Posterior cingulate gyrus (tissue), 11 donors: ENCODE measurements around the gene ARFGAP3.
"Not testable (repeated sequence)": the region's sequence is repeated elsewhere in the genome, so short reads cannot be mapped to it uniquely, and the experiment has no call there.

Experiments
- DNase-seq, 10 donors: peaks; one replicate each; pipeline versions ENCODE4 v3.0.0 to v3.0.0-alpha.2; 2020 to 2021; ENCODE audit warnings: mixed read lengths in 3 of 10
- intact Hi-C: fragments of 100-400 bp; cut with DNase I; formaldehyde crosslinking; loops from one replicate; pipeline ENCODE4 v1.15.1; 2023

The ARFGAP3 gene

DNA sequence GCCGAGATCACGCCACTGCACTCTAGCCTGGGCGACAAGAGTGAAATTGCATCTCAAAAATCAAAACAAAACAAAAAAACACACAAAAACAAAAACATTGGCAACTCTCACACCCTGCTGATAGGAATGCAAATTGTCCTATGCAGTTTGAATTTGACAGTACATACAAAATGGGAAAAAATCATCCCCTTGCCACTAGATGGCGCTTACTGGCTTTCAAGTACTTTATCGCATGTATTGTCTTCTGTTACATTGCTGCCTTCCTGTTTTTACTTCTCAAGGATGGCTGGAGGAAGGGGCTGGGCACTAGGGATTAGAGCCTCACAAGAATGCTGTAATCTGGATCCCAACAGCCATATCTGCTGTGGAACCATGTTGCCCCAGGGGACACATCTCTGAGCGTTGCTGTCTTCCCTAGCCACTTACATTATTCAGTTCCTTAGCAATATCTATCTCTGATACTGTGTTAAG is 77.0 kb downstream of the ARFGAP3 start:
- intact Hi-C loops, result loop anchor here (1.0 to 10.0 kb wide), 3 partner anchors 115 to 310 kb away; no protein-coding TSS in a partner anchor
- peak in 1 of 10 donors; percentile 47 for DNase-seq

DNA sequence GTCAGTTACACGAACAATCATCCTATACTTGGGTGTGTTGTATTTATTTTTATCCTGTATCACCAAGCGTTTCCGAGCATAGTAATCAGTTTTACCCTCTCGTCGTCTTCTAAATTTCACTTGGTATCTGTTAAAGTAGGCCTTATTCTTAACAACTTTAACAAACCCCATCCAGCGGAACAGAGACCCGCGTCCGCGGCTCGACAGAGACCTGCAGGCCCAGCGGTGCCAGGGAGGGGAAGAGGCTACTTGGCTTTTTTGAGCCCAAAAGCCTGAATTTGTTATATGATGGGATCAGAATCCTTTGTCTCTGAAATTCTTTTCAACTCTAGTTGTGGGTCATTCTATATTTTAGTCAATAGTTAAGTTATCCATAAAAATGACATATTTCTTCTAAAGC is 79.9 kb downstream of the ARFGAP3 start:
- no peak for DNase-seq
- intact Hi-C loops, result no loop called here

DNA sequence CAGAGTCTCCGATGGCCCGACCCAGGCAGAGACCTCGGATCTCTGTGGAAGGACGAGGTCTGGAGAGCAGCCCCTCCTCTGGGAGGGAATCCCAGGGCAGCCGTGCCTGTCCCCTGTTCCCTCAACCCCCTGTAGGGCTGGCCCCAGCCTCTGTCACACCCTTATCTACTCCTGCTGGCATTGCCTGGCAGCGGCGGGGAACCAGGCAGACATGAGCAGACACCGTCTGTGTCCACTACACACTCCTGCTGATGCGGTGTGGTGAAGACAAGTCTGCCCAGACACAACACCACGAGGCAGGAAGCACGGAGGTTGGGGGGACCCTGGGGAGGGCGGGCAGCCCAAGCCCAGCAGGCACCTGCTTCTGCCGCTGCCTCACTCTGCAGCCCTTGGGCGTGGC is 83.9 kb downstream of the ARFGAP3 start:
- intact Hi-C loops, result no loop called here

DNA sequence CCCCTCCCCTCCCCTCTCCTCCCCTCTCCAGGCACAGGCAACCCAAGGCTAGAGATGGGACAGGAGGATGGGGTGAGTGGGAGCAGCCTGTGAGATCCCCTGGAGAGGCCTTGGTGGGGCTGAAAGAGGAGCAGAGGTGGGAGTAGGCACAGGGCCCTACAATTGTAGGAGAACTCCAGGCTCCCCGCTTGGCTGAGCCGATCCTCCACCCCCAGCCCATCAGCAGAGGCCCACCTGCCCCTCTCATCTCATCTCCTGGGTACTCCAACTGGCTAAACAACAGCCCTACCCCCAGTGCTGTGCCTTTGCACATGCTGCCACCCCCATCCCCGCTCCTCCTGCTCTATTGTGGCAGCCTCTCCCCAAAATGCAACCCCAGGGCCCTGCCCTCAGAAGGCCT is 84.4 kb downstream of the ARFGAP3 start:
- DNase-seq, result no peak
- intact Hi-C loops, result no loop called here

More for the DNA sequence above, 83.9 kb downstream of the ARFGAP3 start:
- DNase-seq, result no peak

DNA sequence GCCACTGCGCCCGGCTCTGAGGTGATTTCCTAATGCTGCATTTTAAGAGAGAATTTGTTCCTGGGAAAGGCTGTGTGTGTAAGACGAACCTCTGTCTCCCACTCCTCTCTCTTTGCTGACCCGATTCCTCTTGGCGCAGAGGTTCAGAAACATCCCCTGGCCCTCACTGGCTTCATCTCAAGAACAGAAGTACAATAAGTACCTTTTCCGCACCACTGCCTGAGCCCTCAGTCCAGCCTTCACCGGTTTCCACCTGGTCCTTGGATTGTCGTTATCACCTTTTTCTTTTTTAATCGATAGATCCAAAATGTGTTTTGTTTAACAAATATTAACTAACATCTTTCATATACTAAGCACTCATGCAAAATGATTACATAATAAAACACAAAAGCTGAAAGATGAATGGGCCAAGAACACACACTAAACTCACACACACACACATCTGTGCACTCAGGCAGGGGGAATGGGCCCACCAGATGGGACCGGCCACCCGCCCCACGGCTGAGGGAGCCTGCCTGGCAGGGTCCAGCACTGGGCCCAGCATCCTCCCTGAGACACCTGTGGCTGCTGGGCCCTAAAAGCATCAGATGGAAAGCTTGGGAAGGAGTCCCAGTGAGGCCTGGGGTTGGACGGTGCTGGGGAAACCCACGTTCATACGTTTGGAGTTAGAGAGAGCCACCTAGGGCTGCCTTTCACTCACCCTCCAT is 86.0 kb downstream of the ARFGAP3 start:
- DNase-seq, result no peak
- intact Hi-C loops, result no loop called here

DNA sequence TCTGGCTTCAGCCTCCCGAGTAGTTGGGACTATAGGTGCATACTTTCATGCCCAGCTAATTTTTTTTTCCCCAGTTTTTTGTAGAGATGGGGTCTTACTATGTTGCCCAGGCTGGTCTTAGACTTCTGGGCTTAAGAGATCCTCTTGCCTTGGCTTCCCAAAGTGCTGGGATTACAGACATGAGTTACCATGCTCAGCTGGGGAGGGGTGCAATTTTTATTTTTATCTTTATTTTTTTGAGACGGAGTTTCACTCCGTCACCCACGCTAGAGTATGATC is 86.7 kb downstream of the ARFGAP3 start:
- intact Hi-C loops, result no loop called here
- no peak for DNase-seq

DNA sequence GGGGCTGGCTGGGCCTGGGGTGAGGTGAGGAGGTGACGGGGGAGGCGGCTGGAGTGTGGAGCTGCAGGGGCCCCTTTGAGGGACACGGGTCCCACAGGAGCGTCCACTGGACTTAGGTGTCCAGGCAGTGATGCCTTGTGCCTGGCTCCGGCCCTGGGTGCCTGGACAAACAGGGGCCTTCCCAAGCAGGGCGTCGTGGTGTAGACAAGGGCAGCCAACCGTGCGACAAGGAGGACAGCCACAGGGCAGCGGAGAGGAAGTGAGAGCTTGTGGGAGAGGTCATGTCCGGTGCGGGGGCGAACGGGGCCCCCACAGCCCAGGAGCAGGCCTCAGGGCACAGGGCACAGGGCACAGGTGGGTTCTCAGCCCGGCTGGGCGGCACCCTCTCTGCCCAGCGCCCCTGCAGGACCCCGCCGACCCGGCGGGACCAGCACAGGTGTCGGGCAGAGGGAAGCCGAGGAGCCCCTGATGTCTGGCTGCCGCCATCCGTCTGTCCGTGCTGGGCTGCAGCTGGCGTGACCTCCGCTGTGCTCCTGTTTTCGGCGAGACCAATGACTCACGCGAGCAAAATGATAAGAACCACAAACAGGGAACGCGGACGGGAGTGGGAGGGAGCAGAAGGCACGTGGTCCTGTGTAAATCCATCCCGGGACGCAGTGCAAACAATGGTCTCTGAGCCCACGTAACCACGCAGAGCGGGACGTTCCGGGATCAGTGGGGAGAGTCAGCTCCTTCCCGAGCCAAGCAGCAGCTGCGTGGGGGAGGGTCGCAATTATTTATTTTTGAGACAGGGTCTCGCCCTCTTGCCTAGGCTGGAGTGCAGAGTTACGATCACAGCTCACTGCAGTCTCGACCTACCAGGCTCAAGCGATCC is 87.3 kb downstream of the ARFGAP3 start:
- intact Hi-C loops, result no loop called here
- no peak for DNase-seq

DNA sequence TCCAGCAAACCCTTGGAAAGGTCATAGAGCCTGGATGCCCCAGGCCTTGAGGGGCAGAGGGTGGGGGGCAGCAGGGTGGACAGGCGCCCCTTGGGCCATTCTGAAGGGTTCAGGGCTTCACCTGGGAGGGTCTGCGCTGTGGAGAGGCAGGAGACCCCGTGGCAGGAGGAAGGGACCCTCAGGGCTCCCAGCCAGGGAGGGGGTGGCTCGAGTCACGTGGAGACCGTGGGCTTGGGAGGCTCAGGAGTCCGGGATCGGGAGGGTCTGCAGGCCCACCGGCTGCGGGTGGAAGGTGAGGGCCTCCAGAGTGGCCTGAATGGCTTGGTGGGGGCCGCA is 87.9 kb downstream of the ARFGAP3 start:
- peak in 1 of 10 donors; percentile 79 for DNase-seq
- intact Hi-C loops, result no loop called here

DNA sequence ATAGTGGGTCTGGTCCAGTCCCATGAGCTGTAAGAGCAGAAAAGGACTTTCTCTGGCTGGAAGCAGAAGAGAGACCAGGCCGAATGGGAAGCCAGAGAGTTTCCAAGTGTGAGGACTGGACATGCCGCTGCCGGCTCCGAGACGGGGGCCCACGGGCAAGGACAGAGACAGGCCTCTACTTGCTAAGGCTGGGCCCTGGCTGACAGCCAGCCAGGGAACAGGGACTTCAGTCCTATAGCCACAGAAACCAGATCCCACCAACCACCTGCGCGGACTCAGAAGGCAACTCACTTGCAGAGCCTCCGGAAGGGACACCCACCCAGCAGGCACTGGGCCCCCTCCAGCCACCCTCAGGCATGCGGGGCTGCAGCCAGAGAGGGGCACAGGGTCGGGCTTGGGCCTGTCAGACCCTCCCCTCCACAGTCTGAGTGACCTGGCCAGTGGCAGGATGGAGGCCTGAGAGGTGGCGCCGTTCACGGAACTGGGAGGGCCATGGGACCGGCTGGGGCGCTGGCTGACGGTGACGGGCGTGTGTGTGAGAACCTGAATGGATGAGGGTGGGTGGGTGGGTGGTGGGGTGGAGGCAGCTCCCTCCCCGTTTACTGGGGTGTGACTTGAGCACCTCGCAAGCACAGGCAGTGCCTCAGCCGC is 88.6 kb downstream of the ARFGAP3 start:
- peak in 1 of 10 donors; percentile 75 for DNase-seq
- intact Hi-C loops, result no loop called here

DNA sequence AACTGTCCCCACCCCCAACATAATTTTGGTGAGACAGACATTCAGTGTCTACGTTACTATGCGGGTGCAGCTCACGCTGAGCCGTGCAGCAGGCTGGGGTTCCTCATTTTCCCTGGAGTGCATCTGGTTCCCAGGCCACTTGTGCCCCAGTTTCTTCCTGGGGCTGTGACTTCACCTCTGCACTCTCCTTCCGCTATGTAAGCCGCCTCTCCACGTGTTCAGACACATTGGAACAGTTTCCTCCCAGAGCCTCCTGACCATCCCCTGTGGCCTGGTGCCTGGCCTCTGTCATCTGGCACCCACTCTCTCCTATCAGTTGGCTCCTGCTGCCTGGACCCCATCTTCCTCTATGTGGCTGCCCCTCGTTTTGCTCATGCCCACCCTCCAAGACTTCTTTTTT is 90.2 kb downstream of the ARFGAP3 start:
- no peak for DNase-seq
- intact Hi-C loops, result no loop called here

DNA sequence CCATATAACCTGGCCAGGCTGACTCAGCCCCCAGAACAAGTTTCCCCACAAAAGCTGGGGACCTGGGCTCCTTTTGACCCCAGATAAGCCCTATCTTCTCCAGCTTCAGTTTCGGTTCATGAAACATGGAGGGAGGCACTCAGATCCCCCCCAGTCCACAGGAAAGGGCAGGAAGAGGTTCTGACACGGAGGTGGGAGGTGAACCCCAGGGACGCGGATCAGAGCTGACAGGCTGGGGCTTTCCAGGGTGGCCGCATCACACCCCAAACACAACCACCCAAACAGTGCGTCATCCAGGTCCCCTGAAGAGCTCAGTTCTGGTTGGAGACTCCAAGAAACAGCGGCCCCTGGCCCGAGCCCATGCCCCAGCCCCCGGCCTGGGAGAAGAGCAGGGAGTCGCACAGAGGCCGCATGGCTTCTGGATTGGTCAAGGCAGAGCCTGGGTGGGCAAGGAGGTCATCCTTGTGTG is 92.1 kb downstream of the ARFGAP3 start:
- intact Hi-C loops, result no loop called here
- peak in 1 of 10 donors; percentile 69 for DNase-seq

DNA sequence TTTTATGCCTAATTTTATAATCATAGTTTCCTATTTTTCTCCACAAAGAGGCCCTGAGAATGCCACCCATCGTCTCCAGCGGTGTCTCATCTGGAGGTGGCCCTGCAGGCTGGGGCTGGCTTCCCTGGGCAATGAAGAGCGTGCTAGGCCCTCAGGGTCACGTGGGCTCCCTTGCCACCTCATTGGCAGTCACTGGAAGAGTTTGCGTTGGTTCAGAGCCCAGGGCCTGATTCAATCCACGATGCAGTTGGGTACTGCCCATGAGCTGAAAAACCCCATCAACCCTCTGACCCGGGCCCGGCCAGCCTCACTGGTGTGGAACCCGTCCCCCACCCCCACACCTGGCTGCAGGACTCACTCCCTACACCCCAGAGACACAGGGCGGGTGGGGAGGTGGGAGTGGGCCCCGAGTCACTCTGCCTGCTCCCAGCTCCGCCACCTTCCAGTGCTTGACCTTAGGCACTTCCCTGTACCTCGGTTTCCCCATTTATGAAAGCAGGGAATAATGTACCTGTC is 93.0 kb downstream of the ARFGAP3 start:
- DNase-seq, result no peak
- intact Hi-C loops, result no loop called here

DNA sequence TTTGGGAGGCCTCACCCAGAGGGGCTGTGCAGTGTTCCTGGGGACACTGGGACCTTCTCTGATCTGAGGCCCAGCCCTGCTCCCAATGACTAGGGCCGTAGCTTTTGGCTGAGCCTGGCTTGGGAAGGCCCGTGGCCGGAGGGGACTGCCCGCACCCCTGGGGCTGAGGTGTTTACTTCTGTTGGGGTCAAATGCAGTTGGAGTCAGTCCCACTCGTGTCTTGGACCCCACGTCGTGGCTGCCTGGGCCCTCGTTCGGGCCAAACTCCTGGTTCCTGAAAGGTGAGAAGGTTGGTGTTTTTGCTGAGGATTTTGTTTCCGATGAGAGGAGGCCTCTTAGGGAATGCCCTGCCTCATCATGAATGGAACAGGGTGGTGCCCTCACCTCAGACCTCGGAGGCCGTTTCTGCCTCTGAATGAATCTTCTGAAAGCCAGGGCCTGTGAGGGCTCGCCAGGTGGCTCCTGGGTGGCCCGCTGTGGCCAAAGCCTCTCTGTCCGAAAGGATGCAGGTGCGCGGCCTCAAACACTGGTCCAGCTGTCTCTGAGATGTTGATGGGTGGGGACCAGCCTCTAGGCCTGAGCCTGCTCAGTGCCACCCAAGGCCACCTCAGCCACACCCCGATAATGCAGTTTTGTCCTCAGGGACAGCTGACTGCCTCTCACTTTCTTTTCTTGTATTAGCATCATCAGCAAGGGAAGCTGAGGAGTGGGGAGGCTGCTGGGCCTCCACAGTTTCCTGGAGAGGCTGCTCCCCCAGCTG is 96.1 kb downstream of the ARFGAP3 start:
- DNase-seq, result no peak
- intact Hi-C loops, result no loop called here

DNA sequence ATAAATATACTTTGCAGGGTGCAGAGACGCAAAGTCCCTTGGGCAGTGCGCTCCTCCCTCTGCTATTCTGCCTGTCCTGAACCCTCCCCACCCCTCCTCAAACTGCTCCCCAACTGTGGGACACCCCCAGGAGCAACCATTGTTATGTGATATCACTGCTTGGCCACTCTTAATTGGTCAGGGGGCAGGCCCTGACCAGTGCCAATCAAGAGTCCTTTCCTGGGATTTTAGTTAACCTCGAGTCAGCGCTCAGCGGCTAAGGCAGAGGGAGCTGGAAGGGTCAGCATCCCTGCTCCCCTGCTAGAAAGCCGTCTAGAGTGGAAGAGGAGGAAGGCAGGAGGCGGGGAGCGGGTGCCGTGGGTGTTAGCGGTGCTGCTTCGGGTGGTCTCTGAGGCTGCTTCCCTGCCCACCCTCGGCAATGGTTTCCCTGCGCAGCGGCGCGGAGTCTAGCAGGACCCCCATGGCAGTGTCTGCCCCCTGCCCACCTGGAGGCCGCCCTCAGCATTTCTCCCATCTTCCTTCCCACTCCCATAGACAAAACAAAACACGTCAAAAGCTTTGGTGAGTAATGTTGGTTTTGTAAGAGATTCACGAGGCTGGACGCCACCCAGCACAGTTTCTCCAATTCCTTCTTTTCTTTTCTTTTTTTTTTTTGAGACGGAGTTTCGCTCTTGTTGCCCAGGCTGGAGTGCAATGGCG is 98.0 kb downstream of the ARFGAP3 start:
- intact Hi-C loops, result no loop called here
- DNase-seq, result no peak

DNA sequence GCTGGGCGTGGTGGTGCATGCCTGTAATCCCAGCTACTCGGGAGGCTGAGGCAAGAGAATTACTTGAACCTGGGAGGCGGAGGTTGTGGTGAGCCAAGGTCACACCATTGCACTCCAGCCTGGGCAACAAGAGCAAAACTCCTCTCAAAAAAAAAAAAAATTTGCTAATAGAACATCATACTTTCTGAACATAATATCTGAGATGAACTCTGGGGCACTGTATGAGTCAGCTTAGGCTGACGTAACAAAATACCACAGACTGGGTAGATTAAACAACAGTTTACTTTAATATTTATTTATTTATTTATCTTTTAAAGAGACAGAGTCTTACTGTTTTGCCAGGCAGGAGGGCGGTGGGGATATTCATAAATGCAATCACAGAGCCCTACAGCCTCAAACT is 101.5 kb downstream of the ARFGAP3 start:
- DNase-seq, intact Hi-C loops: not testable (repeated sequence)

DNA sequence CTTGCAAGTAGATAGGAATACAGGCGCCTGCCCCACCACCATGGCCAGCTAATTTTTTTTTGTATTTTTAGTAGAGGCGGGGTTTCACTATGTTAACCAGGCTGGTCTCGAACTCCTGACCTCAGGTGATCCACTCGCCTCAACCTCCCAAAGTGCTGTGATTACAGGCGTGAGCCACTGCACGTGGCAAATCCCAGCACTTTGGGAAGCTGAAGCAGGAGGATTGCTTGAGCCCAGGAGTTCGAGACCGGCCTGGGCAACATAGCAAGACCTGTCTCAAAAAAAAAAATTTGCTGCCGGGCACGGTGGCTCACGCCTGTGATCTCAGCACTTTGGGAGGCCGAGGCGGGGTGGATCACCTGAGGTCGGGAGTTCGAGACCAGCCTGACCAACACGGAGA is 102.0 kb downstream of the ARFGAP3 start:
- not testable (repeated sequence) for DNase-seq

DNA sequence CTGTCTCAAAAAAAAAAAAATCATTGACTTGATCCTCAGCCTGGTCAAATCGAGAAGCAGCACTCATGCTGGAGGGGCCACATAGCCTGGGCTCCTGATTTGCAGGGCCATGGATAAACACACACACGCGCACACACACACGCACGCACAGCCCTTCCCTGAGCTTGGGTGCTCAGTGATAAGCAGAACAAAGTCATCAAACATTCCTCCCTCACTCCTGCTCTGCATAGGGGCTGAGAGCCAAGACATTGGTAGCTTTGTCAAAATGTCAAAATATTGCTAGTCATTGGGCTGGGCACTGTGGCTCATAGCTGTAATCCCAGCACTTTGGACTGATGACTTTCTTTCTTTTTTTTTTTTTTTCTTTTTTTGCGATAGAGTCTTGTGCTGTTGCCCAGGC is 102.4 kb downstream of the ARFGAP3 start:
- DNase-seq, result no peak
- intact Hi-C loops, result no loop called here

More for the DNA sequence above, 102.0 kb downstream of the ARFGAP3 start:
- intact Hi-C loops, result not testable (repeated sequence)

DNA sequence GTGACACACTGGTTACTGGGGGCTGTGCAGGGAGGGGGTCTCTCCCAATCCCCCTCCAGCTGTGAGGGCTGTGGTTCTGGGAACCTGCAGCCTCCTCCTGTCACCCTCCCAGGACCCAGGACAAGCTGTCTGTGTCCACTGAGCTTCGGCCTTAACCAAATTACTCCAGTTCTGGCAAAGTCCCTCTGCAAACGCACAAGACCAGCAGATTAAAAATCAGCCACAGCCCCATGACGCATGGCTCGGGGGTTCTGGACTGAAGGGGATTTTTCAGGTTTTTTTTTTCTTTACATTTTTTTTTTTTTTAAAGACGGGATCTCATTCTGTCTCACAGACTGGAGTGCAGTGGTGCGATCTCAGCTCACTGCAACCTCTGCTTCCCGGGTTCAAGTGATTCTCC is 104.2 kb downstream of the ARFGAP3 start:
- no peak for DNase-seq
- intact Hi-C loops, result no loop called here

DNA sequence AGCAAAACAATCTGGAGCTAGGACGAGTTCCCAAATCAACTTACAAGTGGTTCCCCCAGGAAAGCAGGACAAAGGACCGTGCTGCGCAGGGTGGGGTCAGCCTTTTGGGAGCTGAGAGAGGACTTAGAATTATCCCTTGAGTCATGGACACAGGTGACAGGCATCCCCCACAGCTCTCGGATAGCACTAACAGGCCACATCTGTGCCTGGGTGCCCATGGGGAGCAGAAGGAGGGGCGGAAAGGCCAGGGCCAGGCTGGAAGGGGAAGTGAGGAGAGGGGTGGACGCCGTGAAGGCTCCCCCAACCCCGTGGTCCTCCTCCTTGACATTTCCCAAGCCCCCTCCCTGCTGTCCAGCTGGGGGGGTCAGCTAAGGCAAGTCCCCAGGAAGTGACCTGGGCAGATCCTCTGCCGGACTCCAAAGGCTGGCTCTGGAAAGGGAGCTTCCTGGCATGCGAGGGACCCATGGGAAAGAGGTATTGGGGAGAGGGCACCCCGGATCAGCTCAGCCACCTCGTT is 104.8 kb downstream of the ARFGAP3 start:
- DNase-seq, result no peak
- intact Hi-C loops, result no loop called here

DNA sequence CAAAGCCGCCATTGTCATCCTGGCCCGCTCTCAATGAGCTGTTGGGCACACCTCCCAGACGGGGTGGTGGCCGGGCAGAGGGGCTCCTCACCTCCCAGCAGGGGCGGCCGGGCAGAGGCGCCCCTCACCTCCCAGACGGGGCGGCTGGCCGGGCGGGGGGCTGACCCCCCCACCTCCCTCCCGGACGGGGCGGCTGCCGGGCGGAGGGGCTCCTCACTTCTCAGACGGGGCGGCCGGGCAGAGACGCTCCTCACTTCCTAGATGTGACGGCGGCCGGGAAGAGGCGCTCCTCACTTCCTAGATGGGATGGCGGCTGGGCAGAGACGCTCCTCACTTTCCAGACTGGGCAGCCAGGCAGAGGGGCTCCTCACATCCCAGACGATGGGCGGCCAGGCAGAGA is 106.7 kb downstream of the ARFGAP3 start:
- intact Hi-C loops, DNase-seq: not testable (repeated sequence)
